A549 (cell line): ENCODE results near the gene NTNG2.
"Not testable (repeated sequence)": the region's sequence is repeated elsewhere in the genome, so short reads cannot be mapped to it uniquely, and the experiment has no call there.

ENCODE experiments used
- KDM1A ChIP-seq: fragments of 200-600 bp; sonication (generic); IDR thresholded peaks from 2 replicates; pipeline ENCODE4 v1.6.1; 2016; ENCODE audit warnings: low read depth, mild to moderate bottlenecking
- TF ChIP-seq, protein P1 (sequence below): IDR thresholded peaks from 2 replicates; pipeline ENCODE4 v1.6.1; 2012
- TF ChIP-seq, protein P2 (sequence below): fragments of >200 bp; sonication (Bioruptor Twin); formaldehyde crosslinking; IDR thresholded peaks from 3 replicates; pipeline ENCODE4 v1.5.1; 2016

DNA sequence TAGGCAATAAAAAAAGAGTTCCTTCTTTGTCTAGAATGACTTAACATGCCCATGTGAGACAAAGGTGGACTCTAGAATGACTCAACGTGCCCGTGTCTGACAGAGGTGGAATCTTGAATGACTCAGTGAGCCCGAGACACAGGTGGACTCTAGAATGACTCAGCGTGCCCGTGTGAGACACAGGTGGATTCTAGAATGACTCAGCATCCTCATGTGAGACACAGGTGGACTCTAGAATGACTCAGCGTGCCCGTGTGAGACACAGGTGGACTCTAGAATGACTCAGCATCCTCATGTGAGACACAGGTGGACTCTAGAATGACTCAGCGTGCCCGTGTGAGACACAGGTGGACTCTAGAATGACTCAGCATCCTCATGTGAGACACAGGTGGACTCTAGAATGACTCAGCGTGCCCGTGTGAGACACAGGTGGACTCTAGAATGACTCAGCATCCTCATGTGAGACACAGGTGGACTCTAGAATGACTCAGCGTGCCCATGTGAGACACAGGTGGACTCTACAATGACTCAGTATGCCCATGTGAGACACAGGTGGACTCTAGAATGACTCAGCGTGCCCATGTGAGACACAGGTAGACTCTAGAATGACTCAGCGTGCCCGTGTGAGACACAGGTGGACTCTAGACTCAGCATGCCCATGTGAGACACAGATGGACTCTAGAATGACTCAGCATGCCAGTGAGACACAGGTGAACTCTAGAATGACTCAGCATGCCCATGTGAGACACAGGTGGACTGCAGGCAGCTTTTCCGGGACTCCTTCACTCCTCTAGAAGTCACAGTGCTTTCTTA lies 108.1 kb downstream of the NTNG2 start:
- TF ChIP-seq, protein P1, sequence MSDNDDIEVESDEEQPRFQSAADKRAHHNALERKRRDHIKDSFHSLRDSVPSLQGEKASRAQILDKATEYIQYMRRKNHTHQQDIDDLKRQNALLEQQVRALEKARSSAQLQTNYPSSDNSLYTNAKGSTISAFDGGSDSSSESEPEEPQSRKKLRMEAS, result peak; percentile 11; the same call in 1 of the 2 replicates
- TF ChIP-seq, protein P2, sequence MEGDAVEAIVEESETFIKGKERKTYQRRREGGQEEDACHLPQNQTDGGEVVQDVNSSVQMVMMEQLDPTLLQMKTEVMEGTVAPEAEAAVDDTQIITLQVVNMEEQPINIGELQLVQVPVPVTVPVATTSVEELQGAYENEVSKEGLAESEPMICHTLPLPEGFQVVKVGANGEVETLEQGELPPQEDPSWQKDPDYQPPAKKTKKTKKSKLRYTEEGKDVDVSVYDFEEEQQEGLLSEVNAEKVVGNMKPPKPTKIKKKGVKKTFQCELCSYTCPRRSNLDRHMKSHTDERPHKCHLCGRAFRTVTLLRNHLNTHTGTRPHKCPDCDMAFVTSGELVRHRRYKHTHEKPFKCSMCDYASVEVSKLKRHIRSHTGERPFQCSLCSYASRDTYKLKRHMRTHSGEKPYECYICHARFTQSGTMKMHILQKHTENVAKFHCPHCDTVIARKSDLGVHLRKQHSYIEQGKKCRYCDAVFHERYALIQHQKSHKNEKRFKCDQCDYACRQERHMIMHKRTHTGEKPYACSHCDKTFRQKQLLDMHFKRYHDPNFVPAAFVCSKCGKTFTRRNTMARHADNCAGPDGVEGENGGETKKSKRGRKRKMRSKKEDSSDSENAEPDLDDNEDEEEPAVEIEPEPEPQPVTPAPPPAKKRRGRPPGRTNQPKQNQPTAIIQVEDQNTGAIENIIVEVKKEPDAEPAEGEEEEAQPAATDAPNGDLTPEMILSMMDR, result not testable (repeated sequence)
- not testable (repeated sequence) for TF ChIP-seq KDM1A
